Fibroblast of skin of left biceps (primary cell): Measurements from ENCODE around the gene OR51B2.
A peak's percentile ranks its signal among the peaks of the same experiment; 100 is the strongest.

Experiments
- DNase-seq, 2 experiments: peaks; one replicate each; pipeline ENCODE4 v3.0.0-alpha.2; 2013; ENCODE audit warnings: low read depth in 2 of 2

OR51B2 gene

GRCh38 chr11:5283882-5284281 lies 40.2 kb downstream of the OR51B2 start:
- DNase-seq, result no peak

- no peak for DNase-seq
These were observed 41.0 kb downstream of the OR51B2 start for GRCh38 chr11:5283086-5283485.

- no peak for DNase-seq
These were observed 41.5 kb downstream of the OR51B2 start for GRCh38 chr11:5282628-5283027.

GRCh38 chr11:5281596-5281995 lies 42.5 kb downstream of the OR51B2 start:
- DNase-seq, result no peak

- peak; percentile 81 for DNase-seq
These were observed 43.5 kb downstream of the OR51B2 start for GRCh38 chr11:5280582-5281102.

- DNase-seq, result no peak
These were observed 44.5 kb downstream of the OR51B2 start for GRCh38 chr11:5279471-5280090.

GRCh38 chr11:5277807-5278382 lies 46.2 kb downstream of the OR51B2 start:
- no peak for DNase-seq

- no peak for DNase-seq
These were observed 47.4 kb downstream of the OR51B2 start for GRCh38 chr11:5276697-5277096.

GRCh38 chr11:5275369-5276110 lies 48.6 kb downstream of the OR51B2 start:
- DNase-seq, result no peak

GRCh38 chr11:5274395-5274794 lies 49.7 kb downstream of the OR51B2 start:
- no peak for DNase-seq
